ENCODE measurements around the gene CTNND1.

Gene CTNND1

DNA sequence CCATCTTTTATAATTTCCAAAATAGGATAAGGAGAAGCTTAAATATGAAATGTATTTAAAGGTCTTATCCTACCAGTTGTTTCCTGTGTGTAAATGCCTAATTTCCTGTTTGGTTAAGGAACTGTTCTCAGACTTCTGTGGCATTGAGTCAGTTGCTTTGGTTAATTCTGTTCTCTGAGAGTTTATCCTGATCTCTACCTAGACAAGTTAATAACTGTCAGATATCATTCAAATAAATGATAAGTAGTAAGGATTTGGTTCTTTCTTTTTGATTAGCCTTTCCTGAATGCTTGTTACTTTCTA lies 39.5 kb downstream of the CTNND1 start (continued):
- TF ChIP-seq, protein P1, sequence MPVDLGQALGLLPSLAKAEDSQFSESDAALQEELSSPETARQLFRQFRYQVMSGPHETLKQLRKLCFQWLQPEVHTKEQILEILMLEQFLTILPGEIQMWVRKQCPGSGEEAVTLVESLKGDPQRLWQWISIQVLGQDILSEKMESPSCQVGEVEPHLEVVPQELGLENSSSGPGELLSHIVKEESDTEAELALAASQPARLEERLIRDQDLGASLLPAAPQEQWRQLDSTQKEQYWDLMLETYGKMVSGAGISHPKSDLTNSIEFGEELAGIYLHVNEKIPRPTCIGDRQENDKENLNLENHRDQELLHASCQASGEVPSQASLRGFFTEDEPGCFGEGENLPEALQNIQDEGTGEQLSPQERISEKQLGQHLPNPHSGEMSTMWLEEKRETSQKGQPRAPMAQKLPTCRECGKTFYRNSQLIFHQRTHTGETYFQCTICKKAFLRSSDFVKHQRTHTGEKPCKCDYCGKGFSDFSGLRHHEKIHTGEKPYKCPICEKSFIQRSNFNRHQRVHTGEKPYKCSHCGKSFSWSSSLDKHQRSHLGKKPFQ (tag by site-specific recombination; IDR thresholded peaks at IDR 0.05), result no peak
- no peak for TF ChIP-seq ZNF701 (tag by site-specific recombination; IDR thresholded peaks at IDR 0.05)
- no peak for TF ChIP-seq ZNF626 (tag by site-specific recombination; IDR thresholded peaks at IDR 0.05)
- no peak for TF ChIP-seq ZNF488 (tag by site-specific recombination; IDR thresholded peaks at IDR 0.05)
- TF ChIP-seq ZNF521 (tag by site-specific recombination; IDR thresholded peaks at IDR 0.05), result no peak
- no peak for TF ChIP-seq ZNF221 (tag by site-specific recombination; IDR thresholded peaks at IDR 0.05; ENCODE audit: borderline replicate concordance)

DNA sequence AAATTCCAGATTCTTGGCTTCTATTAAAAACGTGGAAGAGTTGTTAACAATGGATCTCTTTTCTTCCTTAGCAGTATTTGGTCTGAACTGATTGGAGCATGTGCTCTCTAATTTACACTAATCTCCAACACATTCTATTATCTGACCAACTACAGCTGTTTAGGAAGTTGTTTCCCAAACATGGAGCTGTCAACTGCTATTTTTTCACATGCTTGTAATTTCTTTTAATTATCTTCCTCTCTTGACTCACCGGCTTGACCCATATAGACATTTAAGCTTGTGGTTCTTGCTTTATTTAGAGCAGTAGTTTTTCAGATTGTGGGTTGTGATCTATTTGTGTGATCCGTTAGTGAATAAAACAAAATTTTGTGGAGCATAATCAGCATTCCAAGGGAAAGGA lies 40.8 kb downstream of the CTNND1 start:
- Histone ChIP-seq H3K4me1 (ENCODE audit: control insufficient read depth, insufficient read depth, low read length) (no peaks in the 10 kb centered on the region), H3K4me3 (ENCODE audit: low read depth, low read length) (no peak overlapping the region), H3K9me3 (ENCODE audit: control insufficient read depth, insufficient read depth, low read depth, low read length) (no peaks in the 10 kb centered on the region), H3K27ac (ENCODE audit: extremely low read depth, low read depth, low read length) (no peak overlapping the region), H3K36me3 (ENCODE audit: control insufficient read depth in 2 of 2, insufficient read depth in 1 of 2, low read length in 2 of 2) (peaks cover 32 to 75% of the 10 kb centered on the region in 2 experiments)
- TF ChIP-seq ZNF211 (tag by site-specific recombination; IDR thresholded peaks at IDR 0.05; ENCODE audit: low read depth), result no peak
- no peak for TF ChIP-seq ZNF596 (tag by site-specific recombination; IDR thresholded peaks at IDR 0.05)
- ChIA-PET CTCF (interaction anchor here (0.7 to 5.6 kb wide), 7 partner anchors 17 to 61 kb away, joined by 3 to 151 read pairs (median 22); partner anchors contain the start of genes BTBD18, CTNND1 and SELENOH), POLR2A (no interaction called here)

- no peak overlapping the region for H3K4me3 ChIP-seq (ENCODE audit: low read depth, low read length)
- ChIA-PET POLR2A (no interaction called here), CTCF (interaction anchor here (0.6 to 1.0 kb wide), 3 partner anchors 56 to 237 kb away, joined by 3 read pairs; partner anchors contain the start of gene UBE2L6)
- no peaks in the 10 kb centered on the region for H3K4me1 ChIP-seq (ENCODE audit: control insufficient read depth, insufficient read depth, low read length)
- TF ChIP-seq, protein P2, sequence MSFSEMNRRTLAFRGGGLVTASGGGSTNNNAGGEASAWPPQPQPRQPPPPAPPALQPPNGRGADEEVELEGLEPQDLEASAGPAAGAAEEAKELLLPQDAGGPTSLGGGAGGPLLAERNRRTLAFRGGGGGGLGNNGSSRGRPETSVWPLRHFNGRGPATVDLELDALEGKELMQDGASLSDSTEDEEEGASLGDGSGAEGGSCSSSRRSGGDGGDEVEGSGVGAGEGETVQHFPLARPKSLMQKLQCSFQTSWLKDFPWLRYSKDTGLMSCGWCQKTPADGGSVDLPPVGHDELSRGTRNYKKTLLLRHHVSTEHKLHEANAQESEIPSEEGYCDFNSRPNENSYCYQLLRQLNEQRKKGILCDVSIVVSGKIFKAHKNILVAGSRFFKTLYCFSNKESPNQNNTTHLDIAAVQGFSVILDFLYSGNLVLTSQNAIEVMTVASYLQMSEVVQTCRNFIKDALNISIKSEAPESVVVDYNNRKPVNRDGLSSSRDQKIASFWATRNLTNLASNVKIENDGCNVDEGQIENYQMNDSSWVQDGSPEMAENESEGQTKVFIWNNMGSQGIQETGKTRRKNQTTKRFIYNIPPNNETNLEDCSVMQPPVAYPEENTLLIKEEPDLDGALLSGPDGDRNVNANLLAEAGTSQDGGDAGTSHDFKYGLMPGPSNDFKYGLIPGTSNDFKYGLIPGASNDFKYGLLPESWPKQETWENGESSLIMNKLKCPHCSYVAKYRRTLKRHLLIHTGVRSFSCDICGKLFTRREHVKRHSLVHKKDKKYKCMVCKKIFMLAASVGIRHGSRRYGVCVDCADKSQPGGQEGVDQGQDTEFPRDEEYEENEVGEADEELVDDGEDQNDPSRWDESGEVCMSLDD (tag by site-specific recombination; IDR thresholded peaks at IDR 0.05), result no peak
- TF ChIP-seq, protein P3, sequence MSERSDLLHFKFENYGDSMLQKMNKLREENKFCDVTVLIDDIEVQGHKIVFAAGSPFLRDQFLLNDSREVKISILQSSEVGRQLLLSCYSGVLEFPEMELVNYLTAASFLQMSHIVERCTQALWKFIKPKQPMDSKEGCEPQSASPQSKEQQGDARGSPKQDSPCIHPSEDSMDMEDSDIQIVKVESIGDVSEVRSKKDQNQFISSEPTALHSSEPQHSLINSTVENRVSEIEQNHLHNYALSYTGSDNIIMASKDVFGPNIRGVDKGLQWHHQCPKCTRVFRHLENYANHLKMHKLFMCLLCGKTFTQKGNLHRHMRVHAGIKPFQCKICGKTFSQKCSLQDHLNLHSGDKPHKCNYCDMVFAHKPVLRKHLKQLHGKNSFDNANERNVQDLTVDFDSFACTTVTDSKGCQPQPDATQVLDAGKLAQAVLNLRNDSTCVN (tag by site-specific recombination; optimal IDR thresholded peaks at IDR 0.05), result no peak
- no peak for TF ChIP-seq YY2 (tag by site-specific recombination; IDR thresholded peaks at IDR 0.05)
- no peak for TF ChIP-seq GLIS2 (tag by site-specific recombination; IDR thresholded peaks at IDR 0.05)
- no peak for TF ChIP-seq ZNF664 (tag by site-specific recombination; IDR thresholded peaks at IDR 0.05)
- TF ChIP-seq ZNF404 (tag by site-specific recombination; IDR thresholded peaks at IDR 0.05), result no peak
- no peak for TF ChIP-seq ZNF521 (tag by site-specific recombination; IDR thresholded peaks at IDR 0.05)
- TF ChIP-seq, protein P4, sequence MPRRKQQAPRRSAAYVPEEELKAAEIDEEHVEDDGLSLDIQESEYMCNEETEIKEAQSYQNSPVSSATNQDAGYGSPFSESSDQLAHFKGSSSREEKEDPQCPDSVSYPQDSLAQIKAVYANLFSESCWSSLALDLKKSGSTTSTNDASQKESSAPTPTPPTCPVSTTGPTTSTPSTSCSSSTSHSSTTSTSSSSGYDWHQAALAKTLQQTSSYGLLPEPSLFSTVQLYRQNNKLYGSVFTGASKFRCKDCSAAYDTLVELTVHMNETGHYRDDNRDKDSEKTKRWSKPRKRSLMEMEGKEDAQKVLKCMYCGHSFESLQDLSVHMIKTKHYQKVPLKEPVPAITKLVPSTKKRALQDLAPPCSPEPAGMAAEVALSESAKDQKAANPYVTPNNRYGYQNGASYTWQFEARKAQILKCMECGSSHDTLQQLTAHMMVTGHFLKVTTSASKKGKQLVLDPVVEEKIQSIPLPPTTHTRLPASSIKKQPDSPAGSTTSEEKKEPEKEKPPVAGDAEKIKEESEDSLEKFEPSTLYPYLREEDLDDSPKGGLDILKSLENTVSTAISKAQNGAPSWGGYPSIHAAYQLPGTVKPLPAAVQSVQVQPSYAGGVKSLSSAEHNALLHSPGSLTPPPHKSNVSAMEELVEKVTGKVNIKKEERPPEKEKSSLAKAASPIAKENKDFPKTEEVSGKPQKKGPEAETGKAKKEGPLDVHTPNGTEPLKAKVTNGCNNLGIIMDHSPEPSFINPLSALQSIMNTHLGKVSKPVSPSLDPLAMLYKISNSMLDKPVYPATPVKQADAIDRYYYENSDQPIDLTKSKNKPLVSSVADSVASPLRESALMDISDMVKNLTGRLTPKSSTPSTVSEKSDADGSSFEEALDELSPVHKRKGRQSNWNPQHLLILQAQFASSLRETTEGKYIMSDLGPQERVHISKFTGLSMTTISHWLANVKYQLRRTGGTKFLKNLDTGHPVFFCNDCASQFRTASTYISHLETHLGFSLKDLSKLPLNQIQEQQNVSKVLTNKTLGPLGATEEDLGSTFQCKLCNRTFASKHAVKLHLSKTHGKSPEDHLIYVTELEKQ (tag by site-specific recombination; IDR thresholded peaks at IDR 0.05; ENCODE audit: borderline replicate concordance), result no peak
- no peak for TF ChIP-seq ZNF843 (tag by site-specific recombination; IDR thresholded peaks at IDR 0.05)
- no peak overlapping the region for H3K27ac ChIP-seq (ENCODE audit: extremely low read depth, low read depth, low read length)
- H3K9me3 ChIP-seq (ENCODE audit: control insufficient read depth, insufficient read depth, low read depth, low read length), result no peaks in the 10 kb centered on the region
- peaks cover 26 to 81% of the 10 kb centered on the region in 2 experiments for H3K36me3 ChIP-seq (ENCODE audit: control insufficient read depth in 2 of 2, insufficient read depth in 1 of 2, low read length in 2 of 2)
Measured at GRCh38 chr11:57804466-57804865, 42.9 kb downstream of the CTNND1 start.
